WTC11 (cell line): ENCODE measurements around the gene PCNX3. TPM values are rescaled to one million over a fixed set of nuclear protein-coding genes. Genes with fewer than 3 reads are reported as not detected.
A peak's percentile ranks its signal among the peaks of the same experiment; 100 is the strongest.

Experiments used
- ATAC-seq: fragments of 200-7000 bp; cut with Tn5 transposase; 2 replicates; pipeline ENCODE4 v1.10.0; 2021; ENCODE audit warnings: mild to moderate bottlenecking, moderate library complexity
- CTCF ChIA-PET: fragments of 300-600 bp; sonication (Branson Sonifier 250); formaldehyde crosslinking; loops from one replicate; lab custom pipeline; 2021; ENCODE audit warnings: antibody characterized with exemption; lab: Charles Lee
- POLR2A ChIA-PET: fragments of 350-600 bp; sonication (Branson Sonifier 250); formaldehyde crosslinking; loops from one replicate; lab custom pipeline; 2021; ENCODE audit warnings: antibody characterized with exemption; lab: Charles Lee
- DNase-seq: peaks from one replicate; pipeline ENCODE4 v3.0.0; 2021; ENCODE audit warnings: low spot score
- H3K27ac Mint-ChIP-seq: 2 replicates; pipeline ENCODE4 v1.8.0; 2021; ENCODE audit warnings: mixed read lengths
- H3K27me3 Mint-ChIP-seq: 2 replicates; pipeline ENCODE4 v1.8.0; 2021; ENCODE audit warnings: low read depth, mild to moderate bottlenecking, moderate library complexity, mixed read lengths
- H3K36me3 Mint-ChIP-seq: 2 replicates; pipeline ENCODE4 v1.8.0; 2021; ENCODE audit warnings: mixed read lengths
- H3K4me1 Mint-ChIP-seq: 2 replicates; pipeline ENCODE4 v1.8.0; 2022; ENCODE audit warnings: mixed read lengths
- H3K4me3 Mint-ChIP-seq: 2 replicates; pipeline ENCODE4 v1.8.0; 2021; ENCODE audit warnings: mild to moderate bottlenecking, moderate library complexity, mixed read lengths
- H3K9me3 Mint-ChIP-seq: 2 replicates; pipeline ENCODE4 v1.8.0; 2021; ENCODE audit warnings: mixed read lengths
- AFF4 ChIP-seq: sonication (generic); formaldehyde crosslinking; IDR thresholded peaks from 2 replicates; pipeline ENCODE4 v1.8.1; 2023; ENCODE audit warnings: mild to moderate bottlenecking, missing genetic modification reagents, borderline replicate concordance
- ARID4B ChIP-seq: sonication (generic); formaldehyde crosslinking; IDR thresholded peaks from 2 replicates; pipeline ENCODE4 v1.8.0; 2023; ENCODE audit warnings: missing genetic modification reagents, mild to moderate bottlenecking, borderline replicate concordance
- CBFB ChIP-seq: sonication (generic); formaldehyde crosslinking; IDR thresholded peaks from 2 replicates; pipeline ENCODE4 v1.8.1; 2022; ENCODE audit warnings: mild to moderate bottlenecking, low read depth, missing genetic modification reagents
- CREM ChIP-seq: sonication (generic); formaldehyde crosslinking; IDR thresholded peaks from 2 replicates; pipeline ENCODE4 v1.8.1; 2022; ENCODE audit warnings: mild to moderate bottlenecking, missing genetic modification reagents, moderate library complexity
- E2F4 ChIP-seq: sonication (generic); formaldehyde crosslinking; IDR thresholded peaks from 2 replicates; pipeline ENCODE4 v1.8.1; 2022; ENCODE audit warnings: low read depth, mild to moderate bottlenecking, moderate library complexity, missing genetic modification reagents, borderline replicate concordance
- FOXP1 ChIP-seq: sonication (generic); formaldehyde crosslinking; IDR thresholded peaks from 2 replicates; pipeline ENCODE4 v1.8.0; 2022; ENCODE audit warnings: missing genetic modification reagents, mild to moderate bottlenecking, moderate library complexity, borderline replicate concordance
- GABPB1 ChIP-seq: sonication (generic); formaldehyde crosslinking; IDR thresholded peaks from 2 replicates; pipeline ENCODE4 v1.8.1; 2023; ENCODE audit warnings: mild to moderate bottlenecking, missing genetic modification reagents
- GRHL2 ChIP-seq: fragments of 250-450 bp; sonication (Bioruptor Pico); IDR thresholded peaks from 2 replicates; pipeline ENCODE4 v1.8.0; 2022; ENCODE audit warnings: mild to moderate bottlenecking, moderate library complexity; ENCODE audit not compliant: insufficient replicate concordance, severe bottlenecking
- GTF2I ChIP-seq: fragments of 250-450 bp; sonication (Bioruptor Pico); conservative IDR thresholded peaks from 2 replicates; pipeline ENCODE4 v1.4.0; 2021; ENCODE audit warnings: mild to moderate bottlenecking
- HMGXB4 ChIP-seq: sonication (generic); formaldehyde crosslinking; IDR thresholded peaks from 2 replicates; pipeline ENCODE4 v1.8.1; 2023; ENCODE audit warnings: mild to moderate bottlenecking, moderate library complexity, missing genetic modification reagents
- IRF2 ChIP-seq: sonication (generic); formaldehyde crosslinking; IDR thresholded peaks from 2 replicates; pipeline ENCODE4 v1.8.0; 2022; ENCODE audit warnings: low read depth, missing genetic modification reagents, borderline replicate concordance
- JAZF1 ChIP-seq: fragments of 250-450 bp; sonication (Bioruptor Pico); IDR thresholded peaks from 2 replicates; pipeline ENCODE4 v1.9.0; 2021; ENCODE audit warnings: moderate library complexity, mild to moderate bottlenecking, inconsistent platforms
- MYBL2 ChIP-seq: sonication (generic); formaldehyde crosslinking; IDR thresholded peaks from 2 replicates; pipeline ENCODE4 v1.8.1; 2023; ENCODE audit warnings: mild to moderate bottlenecking, moderate library complexity, missing genetic modification reagents
- NR1H2 ChIP-seq: sonication (generic); formaldehyde crosslinking; IDR thresholded peaks from 2 replicates; pipeline ENCODE4 v1.9.0; 2021; ENCODE audit warnings: mild to moderate bottlenecking, moderate library complexity, missing genetic modification reagents
- OVOL2 ChIP-seq: fragments of 250-450 bp; sonication (Bioruptor Pico); IDR thresholded peaks from 2 replicates; pipeline ENCODE4 v1.9.0; 2021; ENCODE audit warnings: mild to moderate bottlenecking, borderline replicate concordance
- RELA ChIP-seq: sonication (generic); formaldehyde crosslinking; IDR thresholded peaks from 2 replicates; pipeline ENCODE4 v1.8.1; 2022; ENCODE audit warnings: missing genetic modification reagents, mild to moderate bottlenecking, borderline replicate concordance
- ZNF138 ChIP-seq: sonication (generic); formaldehyde crosslinking; conservative IDR thresholded peaks from 2 replicates; pipeline ENCODE4 v1.8.1; 2022; ENCODE audit warnings: mild to moderate bottlenecking, moderate library complexity, missing genetic modification reagents
- ZNF281 ChIP-seq: sonication (generic); formaldehyde crosslinking; IDR thresholded peaks from 2 replicates; pipeline ENCODE4 v1.8.0; 2023; ENCODE audit warnings: mild to moderate bottlenecking, missing genetic modification reagents
- total RNA-seq: library from RNA; stranded (reverse); gene quantifications from 3 replicates; pipeline ENCODE4 v1.2.3, GENCODE V29; 2021

The PCNX3 gene
- total RNA-seq, 1 experiment from 2014 or later, result 51.6 TPM

- H3K4me1 Mint-ChIP-seq, result peaks cover 35% of the 10 kb centered on the region
- POLR2A ChIA-PET, result interaction anchor here (0.5 to 1.7 kb wide), 7 partner anchors 11 to 565 kb away, joined by 3 to 6 read pairs (median 3); partner anchors contain the start of gene PCNX3
- no peaks in the 10 kb centered on the region for H3K9me3 Mint-ChIP-seq
- CTCF ChIA-PET, result interaction anchor here (0.6 to 4.0 kb wide), 10 partner anchors 9 to 35 kb away, joined by 3 to 55 read pairs (median 4); partner anchors contain the start of gene KCNK7
- 0 out of 2 replicates have a peak, but pooled peaks have one; percentile 27 for TF ChIP-seq FOXP1 (CRISPR knock-in tag)
- TF ChIP-seq HMGXB4 (CRISPR knock-in tag), result no peak
- 0 out of 2 replicates have a peak, but pooled peaks have one; percentile 29 for TF ChIP-seq MYBL2 (CRISPR knock-in tag)
- peak; percentile 91 for TF ChIP-seq GTF2I (CRISPR knock-in tag)
- TF ChIP-seq RELA, result no peak
- no peak for TF ChIP-seq CREM
- H3K27me3 Mint-ChIP-seq, result peaks cover 38% of the 10 kb centered on the region
- ATAC-seq, result no peak
- no peaks in the 10 kb centered on the region for H3K36me3 Mint-ChIP-seq
- no peak within 1 kb of the TSS for H3K27ac Mint-ChIP-seq
- DNase-seq, result no peak
- H3K4me3 Mint-ChIP-seq, result peak within 1 kb of the TSS; percentile 84
Measured at GRCh38 chr11:65575568-65576231, 39.9 kb upstream of the PCNX3 start, which contains the start of gene EHBP1L1. Gene EHBP1L1 (plus strand): TSS chr11:65576053. CDS start chr11:65576303, 250 bp downstream.

GRCh38 chr11:65576232-65576866 is 39.2 kb upstream of the PCNX3 start:
- POLR2A ChIA-PET, result interaction anchor here (0.9 to 1.7 kb wide), 3 partner anchors 15 to 39 kb away, joined by 3 to 6 read pairs (median 3); partner anchors contain the start of gene PCNX3
- Mint-ChIP-seq H3K9me3 (no peaks in the 10 kb centered on the region), H3K4me3 (peak overlapping the region; percentile 64), H3K36me3 (no peaks in the 10 kb centered on the region), H3K27me3 (peaks cover 38% of the 10 kb centered on the region), H3K4me1 (peaks cover 31% of the 10 kb centered on the region), H3K27ac (no peak overlapping the region)
- ATAC-seq (no peak), DNase-seq (no peak)
- CTCF ChIA-PET, result interaction anchor here (0.7 to 4.0 kb wide), 10 partner anchors 10 to 37 kb away, joined by 3 to 55 read pairs (median 6); partner anchors contain the start of gene KCNK7
- no peak for TF ChIP-seq JAZF1
- no peak for TF ChIP-seq RELA
- TF ChIP-seq NR1H2 (CRISPR knock-in tag), result no peak
- TF ChIP-seq ARID4B (CRISPR knock-in tag), result no peak
- TF ChIP-seq E2F4 (CRISPR knock-in tag), result no peak
- TF ChIP-seq CBFB (CRISPR knock-in tag), result no peak
- no peak for TF ChIP-seq ZNF138 (CRISPR knock-in tag)
- TF ChIP-seq ZNF281 (CRISPR knock-in tag), result no peak
- TF ChIP-seq AFF4 (CRISPR knock-in tag), result no peak
- TF ChIP-seq GRHL2 (CRISPR knock-in tag), result no peak
- no peak for TF ChIP-seq IRF2 (CRISPR knock-in tag)
- no peak for TF ChIP-seq OVOL2
- no peak for TF ChIP-seq GABPB1 (CRISPR knock-in tag)
